GM21529 (cell line): ENCODE measurements around the gene NAT9.

Experiments used
- ATAC-seq: cut with Tn5 transposase; IDR thresholded peaks from one replicate; pipeline ENCODE4 v1.9.1; 2021; ENCODE audit not compliant: unreplicated experiment

The NAT9 gene

GRCh38 chr17:74806334-74806733, 30.2 kb upstream of the NAT9 start:
- ATAC-seq, result no peak

- ATAC-seq, result no peak
These were observed 29.4 kb upstream of the NAT9 start for GRCh38 chr17:74805591-74805991.

GRCh38 chr17:74804683-74805082, 28.5 kb upstream of the NAT9 start:
- no peak for ATAC-seq

GRCh38 chr17:74803971-74804370, 27.8 kb upstream of the NAT9 start:
- no peak for ATAC-seq

- ATAC-seq, result no peak
These were observed 27.3 kb upstream of the NAT9 start for GRCh38 chr17:74803388-74803930.

GRCh38 chr17:74801896-74802295, 25.8 kb upstream of the NAT9 start:
- no peak for ATAC-seq

- no peak for ATAC-seq
These were observed 24.4 kb upstream of the NAT9 start for GRCh38 chr17:74800531-74800930.

GRCh38 chr17:74799097-74799496, 23.0 kb upstream of the NAT9 start:
- ATAC-seq, result no peak

GRCh38 chr17:74798239-74798707, 22.1 kb upstream of the NAT9 start:
- ATAC-seq, result no peak

GRCh38 chr17:74797824-74798223, 21.7 kb upstream of the NAT9 start:
- ATAC-seq, result no peak

GRCh38 chr17:74796866-74797265, 20.7 kb upstream of the NAT9 start:
- no peak for ATAC-seq

- no peak for ATAC-seq
These were observed 20.1 kb upstream of the NAT9 start for GRCh38 chr17:74796211-74796610.

- no peak for ATAC-seq
These were observed 19.3 kb upstream of the NAT9 start for GRCh38 chr17:74795327-74796020.

- ATAC-seq, result no peak
These were observed 16.5 kb upstream of the NAT9 start for GRCh38 chr17:74792586-74793105.

GRCh38 chr17:74790161-74791058, 14.3 kb upstream of the NAT9 start:
- ATAC-seq, result no peak

GRCh38 chr17:74786431-74787055, 10.4 kb upstream of the NAT9 start:
- no peak for ATAC-seq

- no peak for ATAC-seq
These were observed 9.8 kb upstream of the NAT9 start for GRCh38 chr17:74785981-74786360.

GRCh38 chr17:74785096-74785980, 9.2 kb upstream of the NAT9 start:
- ATAC-seq, result no peak

GRCh38 chr17:74784125-74784810, 8.1 kb upstream of the NAT9 start:
- ATAC-seq, result no peak

- no peak for ATAC-seq
These were observed 6.4 kb upstream of the NAT9 start for GRCh38 chr17:74782571-74782970.
